Activated CD4-positive, CD25-positive, alpha-beta regulatory T cell (primary cell): ENCODE results near the gene LRCH1.

Experiments used
- DNase-seq, 4 experiments: peaks; one replicate each; lab custom pipeline; 2025; lab: John Stamatoyannopoulos, UW

LRCH1 gene

DNA sequence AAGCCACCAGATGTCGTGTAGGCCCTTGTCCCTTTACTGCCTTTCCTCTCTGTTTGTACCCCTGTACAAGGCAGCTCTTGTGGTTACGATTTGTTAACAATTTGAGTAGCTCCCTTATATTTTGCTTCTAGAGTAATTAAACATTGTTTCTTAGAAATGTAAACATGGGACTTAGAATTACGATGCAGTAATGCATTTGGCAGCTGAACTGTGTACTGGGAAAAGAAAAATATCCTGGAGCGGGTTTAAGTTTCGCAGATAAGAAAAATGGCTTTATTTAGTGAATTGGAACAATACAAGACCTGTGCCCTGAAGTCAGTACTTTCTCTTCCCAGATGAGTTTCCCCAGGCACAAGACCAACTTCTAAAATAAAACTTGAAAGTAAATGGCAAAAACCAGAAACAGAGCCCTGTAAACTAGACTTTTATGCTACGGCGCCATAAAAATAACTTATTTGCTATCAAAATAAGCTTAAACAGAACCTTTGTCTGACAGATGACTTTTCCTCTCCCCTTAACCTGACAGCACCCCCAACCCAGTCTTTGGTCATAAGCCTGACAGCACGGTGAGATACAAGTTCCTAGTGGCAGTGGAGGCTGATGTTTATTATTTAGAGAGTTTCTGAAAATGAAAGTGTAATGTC lies 63.0 kb downstream of the LRCH1 start:
- DNase-seq: no peak

DNA sequence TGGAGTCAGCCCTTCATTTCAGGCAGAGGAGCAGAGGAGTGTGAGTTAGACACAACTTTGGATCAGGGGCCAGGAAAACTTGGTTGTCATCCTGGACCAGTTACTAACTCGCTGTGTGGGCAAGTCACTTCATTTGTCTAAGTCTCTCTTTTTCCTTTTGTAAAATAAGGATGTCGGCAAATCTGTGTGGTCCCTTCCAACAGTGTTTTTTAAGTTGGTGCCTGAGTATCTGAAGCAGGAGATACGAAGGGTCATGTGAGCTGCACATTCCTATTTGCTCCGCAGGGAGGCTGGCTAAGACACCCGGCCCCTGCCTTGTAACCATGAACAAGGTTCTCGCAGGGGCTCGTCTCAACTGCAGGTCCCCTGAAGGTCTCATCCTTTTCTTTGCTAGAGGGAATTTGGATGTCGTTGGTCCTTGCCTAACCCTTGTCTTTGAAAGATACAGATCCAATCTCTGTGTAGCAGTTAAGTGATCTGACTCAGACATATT lies 64.3 kb downstream of the LRCH1 start:
- DNase-seq: no peak

DNA sequence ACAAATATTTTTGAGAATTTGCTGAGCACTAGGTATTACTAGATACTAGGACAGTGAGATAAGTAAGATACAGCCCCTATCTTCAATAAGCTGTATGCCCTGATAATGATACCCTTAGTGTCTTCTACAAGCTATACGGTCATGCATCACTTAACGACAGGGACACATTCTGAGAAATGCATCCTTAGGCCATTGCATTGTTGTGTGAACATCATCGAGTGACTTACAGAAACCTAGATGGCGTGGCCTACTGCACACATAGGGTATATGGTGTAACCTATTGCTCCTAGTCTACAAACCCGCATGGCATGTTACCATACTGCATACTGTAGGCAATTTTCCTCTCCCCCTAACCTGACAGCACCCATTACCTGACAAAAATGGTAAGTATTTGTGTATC lies 64.9 kb downstream of the LRCH1 start:
- no peak for DNase-seq

DNA sequence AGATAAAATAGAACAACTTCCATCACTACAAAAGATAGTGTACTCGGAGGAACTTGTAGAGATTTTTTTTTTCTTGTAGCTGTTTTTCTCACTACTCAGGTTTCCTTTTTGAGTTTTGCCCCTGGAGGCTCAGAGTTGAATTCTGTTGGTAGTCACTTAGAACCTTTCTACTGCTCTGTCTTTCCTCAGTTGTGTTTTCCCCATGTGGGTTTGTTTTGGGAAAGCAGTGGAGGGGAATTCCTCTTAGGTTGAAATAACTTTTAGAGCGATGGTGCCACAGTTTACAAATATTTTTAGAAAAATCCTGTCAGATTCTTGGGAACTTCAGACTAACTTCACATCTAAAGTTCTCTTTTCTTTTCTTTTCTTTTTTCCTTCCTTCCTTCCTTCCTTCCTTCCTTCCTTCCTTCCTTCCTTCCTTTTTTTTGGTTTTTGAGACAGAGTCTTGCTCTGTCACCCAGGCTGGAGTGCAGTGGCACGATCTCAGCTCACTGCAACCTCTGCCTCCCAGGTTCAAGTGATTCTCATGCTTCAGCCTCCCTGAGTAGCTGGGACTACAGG lies 65.8 kb downstream of the LRCH1 start:
- no peak for DNase-seq

DNA sequence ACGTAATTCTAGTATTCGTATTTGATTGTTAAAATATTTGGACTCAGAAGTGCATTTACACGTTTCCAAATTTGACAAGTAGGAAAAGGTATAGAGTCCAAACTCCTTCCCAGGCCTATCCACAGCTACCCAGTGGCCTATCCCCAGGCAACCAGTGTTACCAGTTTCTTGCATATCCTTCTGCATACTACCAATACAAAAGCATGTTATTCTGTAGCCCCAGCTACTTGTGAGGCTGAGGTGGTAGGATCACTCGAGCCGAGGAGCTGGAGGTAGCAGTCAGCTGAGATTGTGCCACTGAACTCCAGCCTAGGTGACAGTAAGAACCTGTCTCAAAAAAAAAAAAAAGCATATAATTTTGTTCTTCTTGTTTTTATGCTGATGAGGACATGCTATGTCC lies 67.1 kb downstream of the LRCH1 start:
- no peak for DNase-seq

DNA sequence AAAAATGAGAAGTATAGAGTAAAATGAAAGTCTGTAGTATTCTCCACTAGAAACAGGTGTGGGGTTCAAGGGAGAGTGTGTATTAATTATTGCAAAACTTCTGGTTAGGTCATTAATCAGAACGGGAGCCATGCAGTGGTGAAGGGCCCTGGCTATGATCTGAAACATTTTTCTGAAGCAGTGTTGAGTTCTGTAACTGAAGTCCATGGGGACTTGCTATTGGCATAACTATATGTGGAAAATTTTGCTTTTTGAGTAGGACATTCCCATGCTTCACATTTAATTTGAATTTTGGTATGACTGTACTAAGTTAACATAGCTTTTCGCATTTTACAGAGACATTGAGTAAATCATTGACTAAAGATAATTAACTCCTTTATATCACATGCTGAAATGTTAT lies 67.5 kb downstream of the LRCH1 start:
- no peak for DNase-seq

DNA sequence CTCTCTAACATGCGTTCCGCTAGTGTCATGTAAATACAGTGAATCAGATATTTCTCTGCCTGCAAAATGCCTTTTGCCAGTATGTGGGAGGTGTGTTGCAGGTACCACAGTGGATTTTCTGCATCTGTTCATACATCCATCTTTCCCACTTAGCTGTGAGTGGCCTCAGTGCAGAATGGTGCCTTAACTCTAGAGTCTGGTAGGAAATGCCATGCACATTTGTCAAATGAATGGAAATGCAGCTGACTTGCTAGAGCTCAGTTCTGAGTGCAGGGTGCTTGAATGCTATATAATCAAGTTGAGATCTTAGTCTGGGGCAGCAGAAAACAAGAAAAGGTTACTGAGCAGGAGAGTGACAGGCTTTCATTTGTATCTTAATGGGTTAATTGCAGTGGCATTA lies 68.2 kb downstream of the LRCH1 start:
- DNase-seq: no peak

DNA sequence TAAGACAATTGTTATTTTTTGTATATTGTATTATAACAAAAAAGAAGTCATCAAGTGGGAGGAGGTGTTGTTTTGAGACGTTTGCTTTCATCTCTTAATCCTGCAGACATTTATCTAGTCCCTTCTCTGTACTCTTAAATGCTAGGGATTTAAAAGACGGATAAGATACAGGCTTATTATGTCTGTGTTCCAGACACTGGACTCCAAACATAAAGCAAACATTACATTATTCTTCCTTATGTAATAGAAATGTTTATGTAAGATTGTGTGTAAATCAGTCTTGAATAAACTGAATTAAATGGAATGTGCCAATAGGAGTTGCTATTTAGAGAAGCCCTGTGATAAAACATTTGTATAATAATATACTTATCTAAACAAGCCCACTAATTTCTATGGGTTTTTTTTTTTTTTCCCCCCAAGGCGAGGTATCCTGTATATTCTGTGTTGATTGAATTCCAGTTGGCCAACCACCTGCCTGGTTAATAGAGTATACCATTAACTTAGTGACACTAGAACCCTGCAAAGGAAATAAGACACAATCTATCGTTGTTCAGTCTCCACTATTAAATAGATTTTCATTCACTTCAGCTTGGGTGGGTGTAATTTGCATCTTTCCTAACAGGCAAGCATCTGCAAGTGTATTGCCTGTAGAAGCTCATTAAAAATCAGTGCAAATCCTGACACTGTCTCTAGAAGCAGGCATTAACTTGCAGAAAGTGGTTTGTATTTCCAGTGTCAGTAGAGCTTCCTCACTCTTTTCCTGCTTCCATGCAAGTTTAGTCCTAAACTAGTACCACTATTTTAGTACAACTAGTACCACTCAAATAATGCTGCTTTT lies 69.0 kb downstream of the LRCH1 start:
- no peak for DNase-seq

DNA sequence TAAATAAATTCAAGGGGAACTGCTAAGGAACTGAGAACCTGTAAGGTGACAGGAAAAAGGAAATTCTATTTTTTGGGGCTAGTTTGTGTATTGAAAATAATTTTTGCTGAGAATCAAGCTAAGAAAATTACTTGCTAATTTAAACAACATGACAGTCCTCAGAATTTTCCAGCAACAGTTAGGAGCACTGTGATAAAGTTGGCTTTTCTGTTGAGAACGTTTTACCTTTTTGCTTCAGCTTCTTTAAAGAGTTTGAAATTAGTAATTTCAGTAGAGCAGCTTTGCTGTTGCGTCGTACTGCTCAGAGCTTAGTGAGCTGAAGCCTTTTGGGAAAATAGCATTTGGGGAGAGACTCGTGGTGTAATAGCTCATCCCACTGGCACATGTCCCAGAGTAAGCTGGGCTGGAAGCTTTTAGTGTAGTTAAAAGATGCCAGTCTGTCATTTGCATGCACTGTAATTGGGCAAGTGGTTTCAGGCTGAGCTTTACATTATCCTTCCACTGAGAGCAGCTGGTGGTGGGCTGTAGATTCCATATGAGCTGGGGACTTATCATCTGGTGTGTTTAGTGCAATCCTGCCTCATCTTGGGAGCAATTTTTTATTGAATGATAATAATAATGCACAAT lies 69.8 kb downstream of the LRCH1 start:
- DNase-seq: no peak

DNA sequence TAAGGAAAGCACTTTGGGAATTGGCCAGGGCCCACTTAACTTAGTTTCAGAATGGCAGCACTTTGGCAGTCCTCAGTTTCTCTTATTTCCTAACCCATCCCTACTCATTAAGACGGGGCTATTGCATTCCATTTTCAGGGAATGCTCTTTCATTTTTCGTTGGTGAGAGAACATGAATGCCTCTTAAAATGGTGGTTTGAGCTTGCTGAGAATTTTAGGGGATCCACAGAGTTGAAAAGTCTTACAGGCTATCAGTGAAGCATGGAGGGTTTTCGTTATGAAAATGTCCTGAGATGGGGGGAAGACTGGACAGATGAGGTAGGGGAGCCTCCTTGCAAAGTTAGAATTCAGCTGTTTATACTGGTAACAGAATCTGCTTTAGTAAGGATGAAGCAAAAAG lies 71.4 kb downstream of the LRCH1 start:
- no peak for DNase-seq

DNA sequence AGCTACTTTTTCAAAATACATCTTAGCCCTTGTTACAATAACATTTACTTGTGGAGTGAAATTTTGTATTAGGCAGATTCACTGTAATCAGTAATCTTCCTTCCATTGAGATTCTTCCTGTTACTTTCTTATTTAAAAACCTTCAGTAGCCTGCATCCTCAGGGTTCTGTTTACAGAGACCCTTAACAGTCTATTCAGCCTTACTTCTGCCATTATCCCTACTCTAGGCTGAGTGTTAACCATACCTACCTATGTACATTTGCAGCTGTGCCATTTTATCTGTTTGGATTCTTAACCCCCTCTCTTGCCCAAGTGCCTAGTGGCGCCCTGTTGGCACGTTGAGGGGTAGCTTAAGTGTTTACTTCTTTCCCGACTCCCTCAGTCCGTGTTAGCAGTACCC lies 71.9 kb downstream of the LRCH1 start:
- DNase-seq: no peak

DNA sequence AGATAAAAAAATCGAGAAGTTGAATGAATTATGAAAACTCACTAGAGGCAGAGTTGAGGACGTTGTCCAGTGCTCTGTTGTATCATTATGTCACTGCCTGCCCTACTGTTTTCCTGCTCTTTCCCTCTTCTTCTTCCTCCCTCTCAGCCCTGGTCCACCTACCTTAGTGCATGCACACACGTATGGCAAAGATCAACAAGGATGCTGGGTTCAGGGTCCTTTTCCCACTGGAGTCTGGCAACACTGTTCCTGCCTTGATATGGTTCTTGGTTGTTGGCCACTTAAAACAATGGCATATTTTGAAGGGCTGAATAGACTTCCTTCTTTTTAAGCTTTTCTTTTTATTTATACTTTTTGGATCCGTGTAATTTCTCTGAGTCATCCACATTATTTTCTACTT lies 74.5 kb downstream of the LRCH1 start:
- no peak for DNase-seq

DNA sequence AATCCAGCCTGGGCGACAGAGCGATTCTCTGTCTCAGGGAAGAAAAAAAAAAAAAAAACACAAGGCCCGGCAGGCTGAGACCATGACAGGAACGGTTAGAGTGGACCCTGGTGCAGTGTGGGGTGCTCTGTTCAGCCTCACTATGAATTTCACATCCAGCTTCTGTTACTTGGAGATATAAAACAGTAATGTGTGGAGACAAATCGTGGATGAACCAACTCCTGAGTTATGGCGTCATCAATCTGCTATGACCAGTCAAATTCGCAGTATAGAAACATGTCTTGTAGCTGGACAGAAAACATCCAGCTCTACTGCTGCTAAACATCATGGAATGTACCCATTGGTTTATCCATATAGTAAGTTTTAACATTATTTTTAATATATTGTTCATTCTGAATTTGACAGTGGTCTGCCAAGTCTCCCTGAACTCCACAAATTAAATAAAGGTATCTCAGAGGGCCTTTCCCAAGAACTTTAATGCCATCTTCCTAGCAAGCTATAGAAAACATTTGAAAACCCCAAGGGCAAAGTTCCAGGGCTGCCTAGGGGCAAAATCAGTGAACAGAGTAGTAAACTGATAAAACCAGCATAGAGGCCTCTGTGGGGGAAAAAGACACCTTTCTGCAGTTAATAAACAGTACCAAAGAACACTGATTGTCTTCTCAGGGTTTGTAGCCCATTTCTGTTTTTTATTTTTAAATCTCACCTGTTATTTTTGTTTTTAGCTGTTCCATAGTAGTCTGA lies 75.8 kb downstream of the LRCH1 start:
- DNase-seq: no peak

DNA sequence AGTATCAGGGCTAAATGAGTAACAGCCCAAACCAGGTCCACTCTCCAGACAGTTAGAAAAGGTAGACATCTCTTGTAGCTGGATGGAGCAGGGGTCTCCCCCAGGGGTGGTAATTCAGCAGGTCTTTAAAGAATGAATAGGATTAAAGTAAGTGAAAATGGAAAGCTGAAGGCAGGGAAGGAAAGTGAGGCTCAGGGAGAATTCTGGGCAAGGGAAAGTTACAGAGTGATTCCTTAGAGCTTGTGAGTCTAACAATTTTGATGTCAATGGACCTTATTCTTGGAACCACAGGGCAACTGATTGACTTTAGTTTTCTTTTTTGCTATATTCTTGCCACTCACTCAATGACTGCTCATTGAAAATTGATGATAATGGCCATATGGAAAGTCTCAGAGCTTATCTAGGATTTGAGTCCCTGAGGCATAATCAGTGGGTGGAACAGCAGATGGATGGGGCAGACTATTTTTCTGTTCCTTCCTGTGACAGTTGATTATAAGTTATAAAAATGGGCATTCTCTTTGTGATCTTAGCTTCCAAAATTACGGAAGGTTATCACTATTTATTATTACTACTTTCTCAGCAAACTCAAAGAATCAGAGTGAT lies 76.9 kb downstream of the LRCH1 start:
- no peak for DNase-seq

DNA sequence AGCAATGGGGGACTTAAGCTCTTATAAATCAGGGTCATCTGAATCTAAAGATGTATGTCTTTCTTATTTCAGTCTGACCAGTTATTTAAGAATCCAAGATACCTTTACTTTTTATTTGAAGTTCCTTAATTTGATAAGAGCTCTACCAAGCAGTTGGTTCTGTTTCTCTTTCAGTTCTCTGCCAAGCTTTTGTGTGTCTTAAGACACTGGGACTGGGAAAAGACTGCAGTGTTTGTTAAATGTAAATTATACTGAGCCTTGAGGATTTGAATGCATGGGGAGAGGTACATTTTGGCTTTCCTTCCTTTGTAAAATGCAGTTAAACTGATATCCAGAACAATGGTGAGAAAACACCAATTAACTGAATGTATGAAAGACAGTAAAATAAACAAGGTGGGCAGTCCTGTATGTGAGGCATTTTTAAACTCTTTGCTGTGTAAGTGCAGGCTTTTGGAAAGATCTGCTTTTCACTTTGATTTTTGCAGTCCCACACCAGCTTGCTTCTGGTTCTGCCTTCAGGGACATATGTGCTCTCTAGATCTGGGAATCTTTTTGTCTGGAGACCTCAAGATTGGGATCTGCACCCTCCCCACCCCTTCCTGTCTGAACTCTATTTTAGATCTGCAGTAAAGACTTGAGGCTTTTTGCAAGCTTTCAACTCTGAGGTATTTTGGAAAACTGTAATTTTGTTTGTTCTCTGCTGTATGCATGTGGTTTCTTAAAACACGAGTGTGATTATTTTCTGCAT lies 77.6 kb downstream of the LRCH1 start:
- no peak for DNase-seq

DNA sequence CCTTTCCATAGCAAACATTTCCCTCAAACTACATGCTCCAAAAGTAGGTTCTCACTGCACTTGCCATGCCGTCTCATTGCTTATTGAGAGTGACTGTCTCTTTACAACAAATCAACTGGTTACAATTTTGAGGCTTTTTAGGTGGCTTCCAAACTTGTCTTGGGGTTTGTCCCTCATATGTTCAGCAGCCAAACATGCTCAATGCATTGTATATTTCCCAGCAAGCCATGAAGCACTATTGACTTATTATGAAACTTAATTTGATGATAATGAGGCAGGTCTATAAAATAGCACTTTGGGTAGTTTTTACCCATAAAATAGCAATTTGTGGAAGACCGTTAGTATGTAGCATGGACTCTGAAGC lies 78.2 kb downstream of the LRCH1 start:
- DNase-seq: no peak

DNA sequence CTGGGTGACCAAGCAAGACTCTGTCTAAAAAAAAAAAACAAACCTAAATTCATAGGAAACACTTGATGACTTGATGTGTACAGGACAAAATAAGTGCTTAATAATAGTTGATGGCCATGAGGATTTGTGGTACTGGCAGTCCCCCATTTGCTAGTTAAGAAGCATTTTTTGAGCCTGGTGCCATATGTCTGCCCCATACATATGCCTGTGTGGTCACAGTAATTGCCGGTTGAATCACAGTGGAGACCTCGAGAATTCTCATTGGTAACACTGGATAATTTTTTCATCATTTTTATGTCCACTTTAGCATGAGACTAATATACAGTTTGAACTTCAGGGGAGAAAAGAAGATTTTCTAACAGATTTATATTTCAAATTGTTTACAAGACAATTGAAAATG lies 79.2 kb downstream of the LRCH1 start:
- DNase-seq: no peak

DNA sequence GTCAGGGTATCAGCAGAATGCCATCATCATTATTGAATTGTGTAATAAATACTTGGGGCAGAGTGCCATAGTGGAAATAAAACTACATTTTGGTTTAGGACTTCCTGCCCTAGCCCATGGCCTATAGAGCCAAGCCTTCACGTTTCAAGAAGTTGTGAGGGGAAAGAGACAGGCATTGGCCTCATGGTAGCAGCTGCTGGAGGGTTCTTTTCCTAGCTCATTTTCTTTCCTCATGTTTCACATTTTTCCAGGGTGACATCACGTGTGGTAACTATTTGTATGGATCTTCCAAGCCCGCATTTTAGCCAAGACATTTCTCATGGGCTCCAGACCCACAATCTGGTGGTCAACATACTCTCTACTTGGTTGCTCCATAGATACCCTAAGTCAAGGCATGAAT lies 80.4 kb downstream of the LRCH1 start:
- no peak for DNase-seq

DNA sequence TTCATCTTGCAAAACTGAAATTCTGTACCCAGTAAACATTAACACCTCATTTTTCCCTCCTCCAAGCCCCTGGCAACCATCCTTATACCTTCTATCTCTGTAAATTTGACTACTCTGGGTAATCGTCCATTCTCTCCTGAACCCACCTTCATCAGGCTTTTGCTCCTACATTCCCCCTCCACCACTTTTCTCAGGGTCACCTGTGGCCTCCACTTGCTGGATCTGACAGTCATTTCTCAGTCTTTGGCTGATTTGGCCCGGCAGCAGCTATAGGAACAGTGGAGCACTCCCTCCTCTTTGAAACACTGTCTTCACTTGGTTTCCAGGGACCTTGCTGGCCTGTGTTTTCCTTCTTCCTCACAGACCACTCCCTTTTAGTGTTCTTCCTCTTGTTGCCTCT lies 83.5 kb downstream of the LRCH1 start:
- DNase-seq: no peak

DNA sequence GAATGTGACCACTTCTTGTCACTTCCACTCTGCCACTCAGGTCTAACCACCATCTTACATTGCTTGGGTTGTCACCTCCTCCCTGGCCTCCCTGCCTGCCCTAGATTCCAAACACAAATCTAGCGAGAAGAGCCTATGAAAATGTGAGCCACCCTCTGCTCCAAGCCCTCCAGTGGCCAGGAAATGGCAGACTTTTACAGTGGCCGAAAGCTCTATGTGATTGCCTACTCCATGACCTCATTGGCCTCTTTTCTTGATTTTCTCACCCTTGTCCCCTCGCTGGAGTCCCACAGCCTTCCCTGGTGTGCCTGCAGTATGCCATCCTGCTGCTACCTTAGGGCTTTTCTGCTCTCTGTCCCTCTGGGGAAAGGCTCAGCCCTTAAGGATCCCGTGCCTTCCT lies 84.2 kb downstream of the LRCH1 start:
- DNase-seq: no peak

DNA sequence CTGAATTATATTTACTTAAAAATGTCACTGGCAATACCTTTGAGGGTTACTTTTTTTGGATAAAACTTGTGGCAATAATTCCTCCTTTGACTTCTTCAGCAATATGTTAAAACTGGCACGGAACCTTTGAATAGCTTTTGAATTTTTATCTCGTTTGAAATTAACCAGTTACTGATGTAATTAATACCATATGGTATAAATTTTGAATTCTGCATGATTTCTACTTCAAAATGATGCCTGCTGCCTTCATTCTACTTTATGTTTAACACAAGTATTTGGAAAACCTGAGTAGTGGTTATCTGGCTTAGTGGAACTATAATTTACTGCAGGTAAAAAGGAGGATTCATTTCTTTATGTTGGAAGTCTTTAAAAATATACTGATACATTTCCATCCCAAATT lies 85.3 kb downstream of the LRCH1 start:
- DNase-seq: no peak
